Loucy (cell line): Measurements from ENCODE around the gene FTL.

Experiments
- H2AFZ ChIP-seq: fragments of 200-600 bp; sonication (generic); 2 replicates; pipeline ENCODE4 v1.6.0; 2016; ENCODE audit warnings: antibody characterized with exemption, mild to moderate bottlenecking, low read length, moderate library complexity
- H3F3A ChIP-seq: fragments of 200-600 bp; 2 replicates; pipeline ENCODE4 v1.6.0; 2016; ENCODE audit warnings: antibody characterized with exemption, low read depth, mild to moderate bottlenecking
- H3K27me3 ChIP-seq: fragments of 200-600 bp; sonication (generic); 2 replicates; pipeline ENCODE4 v1.6.1; 2014; ENCODE audit warnings: low read length, mild to moderate bottlenecking; ENCODE audit not compliant: insufficient read depth, poor library complexity, severe bottlenecking
- H3K36me3 ChIP-seq: fragments of 200-600 bp; sonication (generic); 2 replicates; pipeline ENCODE4 v1.6.1; 2016; ENCODE audit warnings: low read length; ENCODE audit not compliant: insufficient read depth
- H3K4me1 ChIP-seq: fragments of 200-600 bp; sonication (generic); 2 replicates; pipeline ENCODE4 v1.5.1; 2014; ENCODE audit warnings: low read length, mild to moderate bottlenecking; ENCODE audit not compliant: insufficient read depth, poor library complexity, severe bottlenecking
- H3K4me2 ChIP-seq: fragments of 200-600 bp; sonication (generic); 2 replicates; pipeline ENCODE4 v1.6.0; 2014; ENCODE audit warnings: antibody characterized with exemption, low read length, low read depth, mild to moderate bottlenecking; ENCODE audit not compliant: poor library complexity, severe bottlenecking
- H3K4me3 ChIP-seq: fragments of 200-600 bp; sonication (generic); 2 replicates; pipeline ENCODE4 v1.5.1; 2014; ENCODE audit warnings: low read length, mild to moderate bottlenecking, mixed read lengths; ENCODE audit not compliant: poor library complexity, severe bottlenecking
- H3K79me2 ChIP-seq: fragments of 200-600 bp; sonication (generic); 2 replicates; pipeline ENCODE4 v1.6.1; 2014; ENCODE audit warnings: low read length; ENCODE audit not compliant: insufficient read depth
- H3K9ac ChIP-seq: fragments of 200-600 bp; sonication (generic); 2 replicates; pipeline ENCODE4 v1.6.0; 2014; ENCODE audit warnings: mild to moderate bottlenecking, low read depth, low read length, moderate library complexity; ENCODE audit not compliant: poor library complexity, severe bottlenecking
- H3K9me2 ChIP-seq: fragments of 200-600 bp; sonication (generic); replicated peaks from 2 replicates; pipeline ENCODE4 v1.6.1; 2016; ENCODE audit warnings: low read depth, low read length, mixed read lengths
- H3K9me3 ChIP-seq: fragments of 200-600 bp; sonication (generic); 2 replicates; pipeline ENCODE4 v1.6.1; 2014; ENCODE audit warnings: mild to moderate bottlenecking, antibody characterized with exemption, low read length, low read depth; ENCODE audit not compliant: insufficient read depth
- H4K20me1 ChIP-seq: fragments of 200-600 bp; sonication (generic); 2 replicates; pipeline ENCODE4 v1.6.0; 2014; ENCODE audit warnings: antibody characterized with exemption, low read length, mild to moderate bottlenecking; ENCODE audit not compliant: insufficient read depth, poor library complexity, severe bottlenecking
- EZH2phosphoT487 ChIP-seq: fragments of 200-600 bp; IDR thresholded peaks from 2 replicates; pipeline ENCODE4 v1.6.1; 2018; ENCODE audit warnings: antibody characterized with exemption, mild to moderate bottlenecking, moderate library complexity, borderline replicate concordance
- TF ChIP-seq, protein P1 (sequence below): fragments of 200-600 bp; sonication (generic); conservative IDR thresholded peaks from 2 replicates; pipeline ENCODE4 v1.5.1; 2014; ENCODE audit warnings: mild to moderate bottlenecking, antibody characterized with exemption, low read length

Gene FTL

DNA sequence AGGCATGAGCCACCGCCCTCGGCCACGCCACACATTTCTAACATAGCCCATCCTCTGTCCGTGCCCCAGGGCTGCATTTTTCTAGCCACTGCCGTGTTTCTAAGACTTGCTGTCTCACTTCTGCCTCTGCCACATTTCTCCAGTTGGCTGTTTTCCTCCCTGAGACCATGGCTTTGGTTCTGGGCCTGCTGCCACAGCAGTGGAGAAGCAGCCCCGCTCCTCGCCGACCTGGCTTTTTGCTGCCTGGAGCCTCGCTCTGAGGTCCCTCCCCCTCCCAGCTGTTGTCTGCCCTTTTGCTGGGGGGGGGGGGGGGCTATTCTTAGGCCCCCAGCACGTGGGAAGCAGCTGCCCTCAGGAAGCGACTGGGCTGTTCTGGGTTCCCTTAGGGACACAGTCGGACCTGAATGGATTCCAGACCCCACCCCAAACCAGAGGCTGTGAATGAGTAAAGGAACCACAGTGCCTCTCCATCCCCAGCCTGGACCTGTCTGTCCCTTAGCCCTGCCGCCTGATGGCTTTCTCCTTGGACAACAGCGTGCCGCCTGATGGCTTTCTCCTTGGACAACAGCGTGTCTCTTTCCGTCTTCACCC lies 24.7 kb downstream of the FTL start:
- no peak overlapping the region for H2AFZ ChIP-seq
- peaks cover 42% of the 10 kb centered on the region for H3K79me2 ChIP-seq
- no peaks in the 10 kb centered on the region for H3K9me2 ChIP-seq
- H3K4me1 ChIP-seq, result peaks cover 12% of the 10 kb centered on the region
- H3K9me3 ChIP-seq, result no peaks in the 10 kb centered on the region
- H3F3A ChIP-seq, result no peaks in the 10 kb centered on the region
- peaks cover 13% of the 10 kb centered on the region for H4K20me1 ChIP-seq
- H3K4me3 ChIP-seq, result peak overlapping the region; percentile 26
- no peaks in the 10 kb centered on the region; the same call in 1 of the 2 replicates for H3K36me3 ChIP-seq
- H3K9ac ChIP-seq, result peak overlapping the region; percentile 97
- H3K4me2 ChIP-seq, result peak overlapping the region; percentile 87
- H3K27me3 ChIP-seq, result no peaks in the 10 kb centered on the region
- TF ChIP-seq, protein P1, sequence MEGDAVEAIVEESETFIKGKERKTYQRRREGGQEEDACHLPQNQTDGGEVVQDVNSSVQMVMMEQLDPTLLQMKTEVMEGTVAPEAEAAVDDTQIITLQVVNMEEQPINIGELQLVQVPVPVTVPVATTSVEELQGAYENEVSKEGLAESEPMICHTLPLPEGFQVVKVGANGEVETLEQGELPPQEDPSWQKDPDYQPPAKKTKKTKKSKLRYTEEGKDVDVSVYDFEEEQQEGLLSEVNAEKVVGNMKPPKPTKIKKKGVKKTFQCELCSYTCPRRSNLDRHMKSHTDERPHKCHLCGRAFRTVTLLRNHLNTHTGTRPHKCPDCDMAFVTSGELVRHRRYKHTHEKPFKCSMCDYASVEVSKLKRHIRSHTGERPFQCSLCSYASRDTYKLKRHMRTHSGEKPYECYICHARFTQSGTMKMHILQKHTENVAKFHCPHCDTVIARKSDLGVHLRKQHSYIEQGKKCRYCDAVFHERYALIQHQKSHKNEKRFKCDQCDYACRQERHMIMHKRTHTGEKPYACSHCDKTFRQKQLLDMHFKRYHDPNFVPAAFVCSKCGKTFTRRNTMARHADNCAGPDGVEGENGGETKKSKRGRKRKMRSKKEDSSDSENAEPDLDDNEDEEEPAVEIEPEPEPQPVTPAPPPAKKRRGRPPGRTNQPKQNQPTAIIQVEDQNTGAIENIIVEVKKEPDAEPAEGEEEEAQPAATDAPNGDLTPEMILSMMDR, result no peak
- TF ChIP-seq EZH2phosphoT487, result no peak

DNA sequence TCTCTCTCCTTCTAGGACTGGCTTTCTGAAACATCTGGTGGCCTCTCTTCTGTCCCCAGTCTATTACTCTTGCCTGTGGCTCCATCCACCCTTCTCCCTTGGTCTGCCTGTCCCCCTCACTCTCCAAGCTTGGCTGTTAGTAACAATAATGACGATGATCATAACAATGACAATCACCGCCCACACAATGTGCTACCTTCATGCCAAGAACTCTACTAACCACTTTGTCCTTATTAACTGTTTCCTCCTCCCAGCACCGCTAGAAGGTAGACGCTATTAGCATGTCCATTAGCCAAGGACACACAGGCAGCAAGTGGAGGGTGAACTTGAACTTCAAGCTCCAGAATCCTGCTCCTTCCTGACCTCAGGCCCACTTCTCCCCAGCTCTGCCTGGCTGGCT lies 25.3 kb downstream of the FTL start:
- Histone ChIP-seq H3K9ac (peak overlapping the region; percentile 97), H3K27me3 (no peaks in the 10 kb centered on the region), H3K9me2 (no peaks in the 10 kb centered on the region), H4K20me1 (peaks cover 18% of the 10 kb centered on the region), H3K4me1 (peaks cover 18% of the 10 kb centered on the region), H3K4me2 (peak overlapping the region; percentile 87), H3F3A (no peaks in the 10 kb centered on the region), H3K9me3 (no peaks in the 10 kb centered on the region), H3K79me2 (peaks cover 48% of the 10 kb centered on the region), H3K4me3 (peak overlapping the region; percentile 26), H2AFZ (no peak overlapping the region), H3K36me3 (no peaks in the 10 kb centered on the region; the same call in 1 of the 2 replicates)
- TF ChIP-seq, protein P1, result no peak
- TF ChIP-seq EZH2phosphoT487, result no peak

DNA sequence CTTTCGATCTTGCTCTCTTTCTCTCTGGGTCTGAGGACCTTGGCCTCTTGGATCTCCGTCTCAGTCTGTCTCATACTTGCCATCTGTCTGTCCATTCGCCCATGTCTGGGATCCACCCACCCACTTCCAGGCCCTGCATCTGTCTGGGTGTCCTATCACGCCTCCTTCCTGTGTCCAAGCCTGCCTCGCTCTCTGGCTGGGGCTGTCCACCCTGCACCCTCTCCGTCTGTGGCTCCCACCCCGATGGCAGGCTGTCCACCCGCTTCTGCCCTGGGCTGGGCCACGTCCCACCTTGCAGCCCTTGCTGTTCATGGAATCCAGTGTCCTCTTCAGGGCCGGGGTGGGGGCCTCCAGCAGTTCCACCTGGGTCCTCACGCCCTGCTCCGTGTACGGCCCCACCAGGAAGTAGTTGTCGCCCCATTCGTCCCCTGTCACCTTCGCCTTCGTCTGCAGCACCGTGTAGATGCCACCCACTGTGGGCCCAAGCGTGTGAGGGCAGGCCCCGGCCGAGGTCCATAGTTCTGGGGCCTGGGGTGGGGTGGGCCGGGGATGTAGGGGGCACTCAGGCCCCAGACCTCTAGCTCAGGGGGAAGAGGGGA lies 26.0 kb downstream of the FTL start:
- peak overlapping the region; percentile 87 for H3K4me2 ChIP-seq
- no peak overlapping the region for H2AFZ ChIP-seq
- no peaks in the 10 kb centered on the region for H3K27me3 ChIP-seq
- H3K9ac ChIP-seq, result peak overlapping the region; percentile 97
- H3F3A ChIP-seq, result no peaks in the 10 kb centered on the region
- H3K4me3 ChIP-seq, result peak overlapping the region; percentile 89
- peaks cover 55% of the 10 kb centered on the region for H3K79me2 ChIP-seq
- H3K36me3 ChIP-seq, result no peaks in the 10 kb centered on the region; the same call in 1 of the 2 replicates
- H3K9me3 ChIP-seq, result no peaks in the 10 kb centered on the region
- H3K4me1 ChIP-seq, result peaks cover 18% of the 10 kb centered on the region
- TF ChIP-seq, protein P1, result no peak
- TF ChIP-seq EZH2phosphoT487, result no peak
- peaks cover 21% of the 10 kb centered on the region for H4K20me1 ChIP-seq
- no peaks in the 10 kb centered on the region for H3K9me2 ChIP-seq
